T-cell (primary cell): ENCODE results near the gene P3H1. TPM values are rescaled to one million over a fixed set of nuclear protein-coding genes. Genes with fewer than 3 reads are reported as not detected.

Experiments used
- ATAC-seq, 4 experiments: fragments of 200-7000 bp in 3 of 4; fragments of 150-1000 bp in 1 of 4; cut with Tn5 transposase; replicated peaks in 1 of 4; 1 replicate in 3 of 4; 2 replicates in 1 of 4; pipeline ENCODE4 v1.10.0; 2021; ENCODE audit warnings: moderate library complexity in 3 of 4, mild to moderate bottlenecking in 2 of 4, moderate number of reproducible peaks in 1 of 4
- CTCF ChIA-PET, 2 donors: fragments of 300-600 bp; sonication (Branson Sonifier 250); formaldehyde crosslinking; loops; one replicate each; lab custom pipeline; 2022; ENCODE audit warnings: antibody characterized with exemption in 2 of 2; lab: Charles Lee
- POLR2A ChIA-PET, 2 donors: fragments of 300-600 bp; sonication (Branson Sonifier 250); formaldehyde crosslinking; loops; one replicate each; lab custom pipeline; 2022; ENCODE audit warnings: antibody characterized with exemption in 2 of 2; lab: Charles Lee
- DNase-seq, 35 experiments: peaks; one replicate each; pipeline versions ENCODE4 v3.0.0 to v3.0.0-alpha.2; 2013 to 2023
- H3K27ac ChIP-seq: one replicate; pipeline ENCODE4 v1.5.1; 2013; ENCODE audit warnings: low read length
- H3K27me3 ChIP-seq, 2 experiments: replicated peaks in 1 of 2; 1 replicate in 1 of 2; 2 replicates in 1 of 2; pipeline versions ENCODE4 v1.6.1 to v1.7.0; 2013; ENCODE audit warnings: low read length in 1 of 2, mixed read lengths in 1 of 2; ENCODE audit not compliant: control insufficient read depth in 2 of 2, insufficient read depth in 2 of 2; ENCODE audit errors: extremely low read depth in 1 of 2
- H3K36me3 ChIP-seq, 2 donors: 1 replicate in 1 of 2; 2 replicates in 1 of 2; pipeline versions ENCODE4 v1.6.1 to v1.7.0; 2013; ENCODE audit warnings: low read length in 1 of 2; ENCODE audit not compliant: control insufficient read depth in 2 of 2, insufficient read depth in 1 of 2; ENCODE audit errors: extremely low read depth in 1 of 2
- H3K4me1 ChIP-seq, 2 experiments: 1 replicate in 1 of 2; 2 replicates in 1 of 2; pipeline versions ENCODE4 v1.6.1 to v1.7.0; 2013; ENCODE audit warnings: low read length in 2 of 2, mixed read lengths in 1 of 2; ENCODE audit not compliant: insufficient read depth in 2 of 2, control insufficient read depth in 1 of 2; ENCODE audit errors: extremely low read depth in 1 of 2
- H3K4me3 ChIP-seq, 2 donors: 1 replicate in 1 of 2; 2 replicates in 1 of 2; pipeline versions ENCODE4 v1.5.1 to v1.7.0; 2013; ENCODE audit warnings: mild to moderate bottlenecking in 2 of 2, low read length in 1 of 2, moderate library complexity in 1 of 2; ENCODE audit not compliant: control insufficient read depth in 1 of 2; ENCODE audit errors: extremely low read depth in 1 of 2
- H3K9me3 ChIP-seq: 2 replicates; pipeline ENCODE4 v1.7.0; 2013
- H3K27ac Mint-ChIP-seq, 2 donors: one replicate each; pipeline ENCODE4 v1.8.0; 2020 to 2021; ENCODE audit warnings: mild to moderate bottlenecking in 2 of 2, mixed read lengths in 2 of 2
- H3K27me3 Mint-ChIP-seq, 2 donors: one replicate each; pipeline ENCODE4 v1.8.0; 2021 to 2022; ENCODE audit warnings: mixed read lengths in 2 of 2
- H3K36me3 Mint-ChIP-seq: one replicate; pipeline ENCODE4 v1.8.0; 2021; ENCODE audit warnings: mixed read lengths
- H3K4me1 Mint-ChIP-seq, 3 donors: one replicate each; pipeline ENCODE4 v1.8.0; 2020 to 2022; ENCODE audit warnings: mixed read lengths in 3 of 3, mild to moderate bottlenecking in 1 of 3
- H3K4me3 Mint-ChIP-seq, 3 donors: one replicate each; pipeline ENCODE4 v1.8.0; 2020 to 2022; ENCODE audit warnings: mild to moderate bottlenecking in 3 of 3, mixed read lengths in 3 of 3, moderate library complexity in 3 of 3
- H3K9me3 Mint-ChIP-seq, 3 donors: one replicate each; pipeline ENCODE4 v1.8.0; 2020 to 2022; ENCODE audit warnings: mixed read lengths in 3 of 3
- WGBS: methylation state at CpG from one replicate; pipeline ENCODE4 v1.1.5; 2013; ENCODE audit warnings: missing lambda C conversion rate; ENCODE audit not compliant: insufficient coverage; 5-methylcytosine and 5-hydroxymethylcytosine counted together
- total RNA-seq, 35 experiments: library from RNA in 6 of 35; stranded (reverse) in 6 of 35; fragments of 120-200 nt in 1 of 35; gene quantifications; one replicate each; pipeline versions ENCODE4 v1.2.1 to v1.2.4 and lab custom pipeline; 2013 to 2026

P3H1 gene
- total RNA-seq, 5 donors from 2014 or later (not counting 1 experiment from before 2014, with no cell fraction given), result 23.5 to 62.9 (median 58.3) TPM

GRCh38 chr1:42786097-42786496 is 19.3 kb upstream of the P3H1 start:
- ChIA-PET POLR2A (no interaction called here), CTCF (no interaction called here)
- Mint-ChIP-seq H3K4me3 (peak overlapping the region; percentile 76 to 83 (median 78)), H3K27ac (peak overlapping the region in 1 of 2 donors; percentile 76), H3K4me1 (peaks cover 14 to 20% (median 16%) of the 10 kb centered on the region in 3 donors), H3K9me3 (no peaks in the 10 kb centered on the region), H3K27me3 (no peaks in the 10 kb centered on the region), H3K36me3 (peaks cover 6% of the 10 kb centered on the region)
- WGBS, result 100% methylated on average over 2 of the region's 5 CpGs
- DNase-seq (no peak), ATAC-seq (no peak)
- peaks cover 2 to 15% of the 10 kb centered on the region in 2 experiments for H3K4me1 ChIP-seq
- peaks cover 0 to 3% of the 10 kb centered on the region in 2 donors for H3K36me3 ChIP-seq
- H3K27me3 ChIP-seq, result peaks cover 0 to 4% of the 10 kb centered on the region in 2 experiments
- no peaks in the 10 kb centered on the region for H3K9me3 ChIP-seq
- H3K27ac ChIP-seq, result no peak overlapping the region
- no peak overlapping the region for H3K4me3 ChIP-seq

- ChIA-PET CTCF (no interaction called here), POLR2A (interaction anchor here in 1 of 2 donors (0.6 kb wide), 1 partner anchor 214 kb away, joined by 4 read pairs; no protein-coding TSS in a partner anchor)
- peaks cover 2 to 15% of the 10 kb centered on the region in 2 experiments for H3K4me1 ChIP-seq
- H3K27ac ChIP-seq, result no peak within 1 kb of the TSS
- Mint-ChIP-seq H3K4me3 (peak within 1 kb of the TSS; percentile 76 to 83 (median 78)), H3K36me3 (peaks cover 13% of the 10 kb centered on the region), H3K9me3 (no peaks in the 10 kb centered on the region), H3K4me1 (peaks cover 14 to 20% (median 16%) of the 10 kb centered on the region in 3 donors), H3K27ac (peak within 1 kb of the TSS; percentile 41 to 76), H3K27me3 (no peaks in the 10 kb centered on the region)
- ATAC-seq (peak; percentile 80 to 90 (median 84)), DNase-seq (peak; percentile 10 to 67 (median 50))
- peaks cover 0 to 4% of the 10 kb centered on the region in 2 experiments for H3K27me3 ChIP-seq
- no peaks in the 10 kb centered on the region for H3K9me3 ChIP-seq
- peaks cover 0 to 9% of the 10 kb centered on the region in 2 donors for H3K36me3 ChIP-seq
- WGBS, result 12% methylated on average over 48 of the region's 54 CpGs
- H3K4me3 ChIP-seq, result peak within 1 kb of the TSS; percentile 55 to 63
These were observed 18.3 kb upstream of the P3H1 start, which contains the start of gene TMEM269 for GRCh38 chr1:42784946-42785693. Gene TMEM269, plus strand, starts transcription at chr1:42784991. Its CDS starts 4,903 bp downstream, at chr1:42789894.

GRCh38 chr1:42784547-42784945 is 17.7 kb upstream of the P3H1 start:
- DNase-seq (no peak), ATAC-seq (no peak)
- over 99% methylated on average over 14 of the region's 18 CpGs for WGBS
- Mint-ChIP-seq H3K4me1 (peaks cover 14 to 20% (median 16%) of the 10 kb centered on the region in 3 donors), H3K27ac (no peak overlapping the region), H3K4me3 (peak overlapping the region; percentile 76 to 83 (median 78)), H3K36me3 (peaks cover 16% of the 10 kb centered on the region), H3K9me3 (no peaks in the 10 kb centered on the region), H3K27me3 (no peaks in the 10 kb centered on the region)
- CTCF ChIA-PET, result no interaction called here
- H3K4me3 ChIP-seq, result peak overlapping the region; percentile 55 to 63
- H3K27me3 ChIP-seq, result peaks cover 0 to 4% of the 10 kb centered on the region in 2 experiments
- H3K4me1 ChIP-seq, result peaks cover 2 to 15% of the 10 kb centered on the region in 2 experiments
- H3K9me3 ChIP-seq, result no peaks in the 10 kb centered on the region
- H3K36me3 ChIP-seq, result peaks cover 0 to 13% of the 10 kb centered on the region in 2 donors
- no peak overlapping the region for H3K27ac ChIP-seq
- POLR2A ChIA-PET, result interaction anchor here in 1 of 2 donors (0.6 kb wide), 1 partner anchor 215 kb away, joined by 4 read pairs; no protein-coding TSS in a partner anchor

GRCh38 chr1:42783092-42783491 is 16.3 kb upstream of the P3H1 start:
- DNase-seq, result no peak
- Mint-ChIP-seq H3K36me3 (peaks cover 26% of the 10 kb centered on the region), H3K27ac (no peak overlapping the region), H3K27me3 (no peaks in the 10 kb centered on the region), H3K4me1 (peaks cover 15 to 26% (median 17%) of the 10 kb centered on the region in 3 donors), H3K9me3 (no peaks in the 10 kb centered on the region), H3K4me3 (no peak overlapping the region)
- Histone ChIP-seq H3K36me3 (peaks cover 0 to 25% of the 10 kb centered on the region in 2 donors), H3K9me3 (no peaks in the 10 kb centered on the region), H3K27ac (no peak overlapping the region), H3K4me1 (peaks cover 2 to 15% of the 10 kb centered on the region in 2 experiments), H3K4me3 (no peak overlapping the region), H3K27me3 (peaks cover 0 to 4% of the 10 kb centered on the region in 2 experiments)
- WGBS, result no CpG with 5 or more reads among the region's 2 CpGs
- ATAC-seq, result no peak
- POLR2A ChIA-PET, result interaction anchor here in 1 of 2 donors (1.0 kb wide), 1 partner anchor 16 kb away, joined by 3 read pairs; the partner anchor contains the start of genes C1orf50 and P3H1
- CTCF ChIA-PET, result interaction anchor here (0.6 to 1.0 kb wide), 3 partner anchors 63 to 466 kb away, joined by 3 to 4 read pairs (median 4); partner anchors contain the start of gene ZNF691 (in 1 of the 2)

GRCh38 chr1:42780176-42780575 is 13.3 kb upstream of the P3H1 start:
- ChIA-PET POLR2A (interaction anchor here in 1 of 2 donors (0.8 kb wide), 1 partner anchor 13 kb away, joined by 5 read pairs; the partner anchor contains the start of genes C1orf50 and P3H1), CTCF (interaction anchor here (0.6 to 5.2 kb wide), 5 partner anchors 13 to 297 kb away, joined by 3 to 33 read pairs (median 3); partner anchors contain the start of genes C1orf50 (in 1 of the 2) and P3H1 (in 1 of the 2))
- Histone ChIP-seq H3K36me3 (peaks cover 2 to 51% of the 10 kb centered on the region in 2 donors), H3K9me3 (no peaks in the 10 kb centered on the region), H3K4me3 (no peak overlapping the region), H3K27ac (no peak overlapping the region), H3K4me1 (peaks cover 0 to 7% of the 10 kb centered on the region in 2 experiments), H3K27me3 (no peaks in the 10 kb centered on the region)
- H3K4me1 Mint-ChIP-seq, result peaks cover 8 to 19% (median 11%) of the 10 kb centered on the region in 3 donors
- H3K27me3 Mint-ChIP-seq, result no peaks in the 10 kb centered on the region
- peaks cover 45% of the 10 kb centered on the region for H3K36me3 Mint-ChIP-seq
- H3K9me3 Mint-ChIP-seq, result no peaks in the 10 kb centered on the region
- ATAC-seq (no peak), DNase-seq (no peak)
- no peak overlapping the region for H3K4me3 Mint-ChIP-seq
- no CpG with 5 or more reads among the region's 1 CpG for WGBS
- H3K27ac Mint-ChIP-seq, result no peak overlapping the region

- WGBS, result 50% methylated on average over 1 of the region's 2 CpGs
- Mint-ChIP-seq H3K27ac (peak overlapping the region in 1 of 2 donors; percentile 12), H3K36me3 (peaks cover 50% of the 10 kb centered on the region), H3K27me3 (no peaks in the 10 kb centered on the region), H3K9me3 (no peaks in the 10 kb centered on the region), H3K4me1 (peaks cover 7 to 18% (median 11%) of the 10 kb centered on the region in 3 donors), H3K4me3 (no peak overlapping the region)
- CTCF ChIA-PET, result interaction anchor here (1.0 to 5.2 kb wide), 4 partner anchors 13 to 297 kb away, joined by 3 to 33 read pairs (median 3); partner anchors contain the start of genes C1orf50 (in 1 of the 2) and P3H1 (in 1 of the 2)
- Histone ChIP-seq H3K27me3 (no peaks in the 10 kb centered on the region), H3K4me3 (no peak overlapping the region), H3K4me1 (peaks cover 0 to 3% of the 10 kb centered on the region in 2 experiments), H3K9me3 (no peaks in the 10 kb centered on the region), H3K36me3 (peaks cover 5 to 56% of the 10 kb centered on the region in 2 donors), H3K27ac (no peak overlapping the region)
- ATAC-seq (no peak), DNase-seq (no peak)
- POLR2A ChIA-PET, result interaction anchor here in 1 of 2 donors (0.8 kb wide), 1 partner anchor 13 kb away, joined by 5 read pairs; the partner anchor contains the start of genes C1orf50 and P3H1
These were observed 12.9 kb upstream of the P3H1 start for GRCh38 chr1:42779725-42780124.
